Measurements from ENCODE around the gene UNC13D.
"Not testable (repeated sequence)": the region's sequence is repeated elsewhere in the genome, so short reads cannot be mapped to it uniquely, and the experiment has no call there.

UNC13D gene

GRCh38 chr17:75823257-75824041, 20.8 kb downstream of the UNC13D start:
- in situ Hi-C loops (cut with MboI; ENCODE audit: low sequenced_read_pairs), result no loop called here

GRCh38 chr17:75822800-75823166, 21.4 kb downstream of the UNC13D start:
- in situ Hi-C loops (cut with MboI; ENCODE audit: low sequenced_read_pairs), result no loop called here

DNA sequence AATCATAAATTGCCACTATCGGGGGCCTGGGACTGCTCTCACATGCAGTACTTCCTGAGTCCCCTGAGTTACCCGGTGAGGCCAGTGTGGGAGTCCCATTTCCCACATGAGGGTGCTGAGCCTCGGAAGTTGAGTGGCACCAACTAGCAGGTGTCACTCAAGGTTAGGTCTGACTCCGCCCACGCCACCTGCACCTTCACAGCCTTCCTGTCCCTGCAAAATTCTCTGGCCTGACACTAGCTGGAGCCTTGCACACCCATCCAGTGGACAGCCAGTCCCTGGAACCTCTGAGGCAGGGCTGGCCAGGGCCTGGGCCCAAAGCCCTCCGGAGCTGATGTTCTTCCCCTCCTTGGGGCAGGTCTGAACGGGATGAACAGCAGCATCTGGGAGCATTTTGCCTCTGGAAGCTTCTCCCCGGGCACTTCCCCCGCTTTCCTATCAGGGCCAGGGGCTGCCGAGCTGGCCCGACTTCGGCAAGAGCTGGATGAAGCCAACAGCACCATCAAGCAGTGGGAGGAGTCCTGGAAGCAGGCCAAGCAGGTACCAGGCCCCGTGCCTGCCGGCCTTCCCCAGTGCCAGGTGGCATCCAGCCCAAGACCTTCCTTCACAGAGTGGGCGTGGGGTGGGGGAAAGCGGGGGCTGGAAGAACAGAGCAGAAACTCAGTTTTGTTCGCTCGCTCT, 21.9 kb downstream of the UNC13D start:
- in situ Hi-C loops (cut with MboI; ENCODE audit: low sequenced_read_pairs), result no loop called here

DNA sequence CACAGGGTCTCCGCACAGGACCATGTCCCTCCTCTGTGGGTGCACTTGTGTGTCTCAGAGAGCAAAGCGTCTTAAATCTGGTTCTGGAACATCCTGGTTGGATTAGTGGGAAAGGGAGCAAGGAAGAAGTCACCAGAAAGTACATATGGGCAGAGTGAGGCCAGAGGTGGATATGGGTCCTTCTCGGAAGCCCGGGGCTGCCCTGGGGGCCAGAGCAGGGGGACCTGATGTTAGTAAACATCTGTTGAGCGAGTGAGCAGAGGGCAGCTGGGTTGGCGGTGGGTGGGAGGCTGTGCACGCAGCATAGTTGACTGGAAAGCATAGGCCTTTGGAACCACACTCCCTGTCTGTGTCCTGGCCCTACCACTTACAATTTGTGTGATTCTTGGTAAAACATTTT, 22.7 kb downstream of the UNC13D start:
- in situ Hi-C loops (cut with MboI; ENCODE audit: low sequenced_read_pairs), result no loop called here

DNA sequence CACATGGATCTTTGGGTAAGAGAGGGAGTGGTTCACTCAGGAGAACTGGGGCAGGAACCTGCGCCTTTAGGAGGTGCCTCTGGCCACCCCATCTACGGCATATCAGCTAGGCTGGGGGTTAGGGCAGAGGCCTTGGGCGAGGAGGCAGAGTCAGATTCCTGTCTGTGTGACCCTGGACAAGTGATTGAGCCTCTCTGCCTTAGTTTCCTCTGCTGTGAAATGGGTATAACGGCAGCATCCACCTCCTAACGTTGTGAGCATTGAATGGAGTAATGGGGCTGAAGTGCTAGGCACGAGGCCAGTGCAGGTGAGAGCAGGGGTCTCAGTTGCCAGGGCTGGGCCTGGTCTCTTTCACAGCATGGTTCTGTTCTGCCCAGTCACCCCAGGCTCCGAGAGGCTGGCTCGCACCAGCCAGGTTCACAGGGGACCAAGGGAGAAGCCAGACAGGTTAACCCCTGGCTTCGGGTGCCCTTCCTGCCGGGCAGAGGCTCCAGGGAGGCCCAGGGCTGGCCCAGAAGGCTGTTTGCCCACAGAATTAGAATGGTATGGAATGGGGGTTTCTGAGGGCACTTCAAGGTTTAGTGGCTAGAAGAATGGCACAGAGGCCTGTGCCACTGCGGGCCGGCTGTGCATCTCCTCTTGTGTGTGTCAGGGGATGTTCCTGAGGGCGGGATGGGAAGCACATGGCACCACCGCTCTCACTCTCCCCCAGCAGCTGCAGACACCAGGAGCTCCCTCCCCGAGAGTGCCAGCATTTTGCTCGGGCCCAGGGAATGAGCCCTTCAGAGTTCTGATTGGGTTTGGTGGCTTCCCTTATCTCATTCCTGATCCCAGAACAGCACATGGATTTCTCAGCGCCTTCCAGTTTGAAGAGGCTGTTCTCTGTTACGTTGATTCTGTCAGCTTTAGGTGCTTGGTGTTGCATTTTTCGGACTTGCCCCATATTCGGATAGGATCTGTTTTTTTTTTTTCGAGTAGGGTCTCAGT, 23.8 kb downstream of the UNC13D start:
- in situ Hi-C loops (cut with MboI; ENCODE audit: low sequenced_read_pairs), result no loop called here

GRCh38 chr17:75819678-75820077, 24.5 kb downstream of the UNC13D start:
- in situ Hi-C loops (cut with MboI; ENCODE audit: low sequenced_read_pairs), result no loop called here

- in situ Hi-C loops (cut with MboI; ENCODE audit: low sequenced_read_pairs), result no loop called here
Observed at GRCh38 chr17:75819116-75819515, 25.1 kb downstream of the UNC13D start.

DNA sequence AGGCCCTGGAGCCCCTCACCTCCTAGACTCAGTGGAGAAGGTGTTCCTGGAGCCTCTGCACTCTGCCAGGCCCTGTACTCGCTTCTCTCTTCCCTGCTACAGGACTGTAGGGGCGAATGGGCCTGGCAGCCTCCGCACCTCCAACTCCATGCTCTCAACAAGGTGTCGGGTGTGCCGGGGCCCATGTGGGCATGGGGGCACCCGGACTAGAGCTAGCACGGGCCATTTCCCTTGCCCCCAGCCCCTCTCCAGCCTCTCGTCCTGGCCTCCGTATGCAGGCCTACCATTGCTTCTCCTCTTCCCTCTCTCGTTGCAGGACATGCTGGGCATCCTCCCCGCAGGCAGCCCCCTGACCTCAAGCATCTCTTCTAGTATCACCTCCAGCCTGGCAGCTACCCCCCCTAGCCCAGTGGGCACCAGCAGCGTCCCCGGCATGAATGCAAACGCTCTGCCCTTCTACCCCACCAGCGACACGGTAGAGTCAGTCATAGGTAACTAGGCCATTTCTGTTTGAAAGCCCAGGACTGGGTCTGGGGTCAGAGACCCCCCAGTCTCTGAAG, 25.8 kb downstream of the UNC13D start:
- in situ Hi-C loops (cut with MboI; ENCODE audit: low sequenced_read_pairs), result no loop called here

DNA sequence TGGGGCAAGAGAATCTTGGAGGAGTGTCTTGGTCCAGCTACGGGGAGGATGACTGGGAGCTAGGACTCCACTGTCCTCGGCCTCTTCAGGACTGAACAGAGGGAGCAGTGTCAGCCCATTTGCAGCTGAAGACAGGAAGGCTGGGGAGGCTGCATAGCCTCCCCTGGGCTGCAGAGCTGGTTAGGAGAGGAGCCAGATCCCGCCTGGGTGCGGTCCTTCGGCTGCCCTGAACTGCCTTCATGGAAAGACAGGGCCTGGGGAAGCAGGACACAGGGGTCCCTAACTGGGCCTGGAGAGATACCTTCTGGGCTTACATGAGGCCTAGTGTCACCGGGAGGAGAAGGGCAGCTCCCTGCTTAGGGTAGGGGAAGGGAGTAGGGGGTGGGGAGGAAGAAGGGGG, 26.6 kb downstream of the UNC13D start:
- in situ Hi-C loops (cut with MboI; ENCODE audit: low sequenced_read_pairs), result no loop called here

- in situ Hi-C loops (cut with MboI; ENCODE audit: low sequenced_read_pairs), result no loop called here
Observed at GRCh38 chr17:75816693-75817092, 27.5 kb downstream of the UNC13D start.

DNA sequence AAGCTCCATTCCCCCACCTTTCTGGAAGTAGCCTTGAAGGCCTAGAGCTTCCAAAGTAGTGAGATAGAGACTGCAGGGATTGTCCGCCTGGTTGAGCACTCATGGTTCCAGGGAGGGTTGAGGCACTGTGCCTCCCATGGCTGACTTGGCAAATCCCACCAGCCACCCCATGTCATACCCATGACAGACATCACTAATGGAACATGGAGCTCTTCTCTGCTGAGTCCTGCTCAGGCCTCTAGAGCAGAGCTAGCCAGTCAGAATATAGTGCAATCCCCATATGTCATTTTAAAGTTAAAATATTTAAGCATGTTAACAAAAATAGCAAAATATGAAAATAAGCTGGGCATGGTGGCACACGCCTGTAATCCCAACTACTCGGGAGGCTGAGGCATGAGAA, 28.8 kb downstream of the UNC13D start:
- in situ Hi-C loops (cut with MboI; ENCODE audit: low sequenced_read_pairs), result no loop called here

DNA sequence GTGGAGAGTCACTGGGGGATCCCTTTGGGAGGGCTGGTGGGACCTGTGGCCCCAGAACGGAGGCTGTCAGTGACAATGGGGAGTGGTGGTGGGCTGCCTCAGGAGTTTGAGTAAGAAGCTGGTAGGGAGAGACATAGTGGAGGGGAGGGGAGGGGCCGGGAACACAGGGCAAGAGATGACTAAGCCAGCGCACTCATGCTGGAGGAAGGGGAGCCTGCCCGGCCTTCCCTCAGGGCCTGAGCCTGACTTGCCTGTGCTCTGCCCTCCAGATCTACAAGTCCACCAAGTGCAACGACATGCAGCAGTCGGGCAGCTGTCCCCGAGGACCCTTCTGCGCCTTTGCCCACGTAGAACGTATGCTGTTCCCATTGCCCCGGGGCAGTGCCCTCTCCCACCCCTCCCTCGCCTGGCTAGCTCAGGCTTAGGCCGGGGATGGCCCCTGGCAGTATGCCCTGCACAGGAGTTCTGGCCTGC, 29.3 kb downstream of the UNC13D start:
- in situ Hi-C loops (cut with MboI; ENCODE audit: low sequenced_read_pairs), result no loop called here

GRCh38 chr17:75814021-75814395, 30.2 kb downstream of the UNC13D start:
- in situ Hi-C loops (cut with MboI; ENCODE audit: low sequenced_read_pairs), result no loop called here

- in situ Hi-C loops (cut with MboI; ENCODE audit: low sequenced_read_pairs), result no loop called here
Observed at GRCh38 chr17:75813081-75814020, 30.9 kb downstream of the UNC13D start.

DNA sequence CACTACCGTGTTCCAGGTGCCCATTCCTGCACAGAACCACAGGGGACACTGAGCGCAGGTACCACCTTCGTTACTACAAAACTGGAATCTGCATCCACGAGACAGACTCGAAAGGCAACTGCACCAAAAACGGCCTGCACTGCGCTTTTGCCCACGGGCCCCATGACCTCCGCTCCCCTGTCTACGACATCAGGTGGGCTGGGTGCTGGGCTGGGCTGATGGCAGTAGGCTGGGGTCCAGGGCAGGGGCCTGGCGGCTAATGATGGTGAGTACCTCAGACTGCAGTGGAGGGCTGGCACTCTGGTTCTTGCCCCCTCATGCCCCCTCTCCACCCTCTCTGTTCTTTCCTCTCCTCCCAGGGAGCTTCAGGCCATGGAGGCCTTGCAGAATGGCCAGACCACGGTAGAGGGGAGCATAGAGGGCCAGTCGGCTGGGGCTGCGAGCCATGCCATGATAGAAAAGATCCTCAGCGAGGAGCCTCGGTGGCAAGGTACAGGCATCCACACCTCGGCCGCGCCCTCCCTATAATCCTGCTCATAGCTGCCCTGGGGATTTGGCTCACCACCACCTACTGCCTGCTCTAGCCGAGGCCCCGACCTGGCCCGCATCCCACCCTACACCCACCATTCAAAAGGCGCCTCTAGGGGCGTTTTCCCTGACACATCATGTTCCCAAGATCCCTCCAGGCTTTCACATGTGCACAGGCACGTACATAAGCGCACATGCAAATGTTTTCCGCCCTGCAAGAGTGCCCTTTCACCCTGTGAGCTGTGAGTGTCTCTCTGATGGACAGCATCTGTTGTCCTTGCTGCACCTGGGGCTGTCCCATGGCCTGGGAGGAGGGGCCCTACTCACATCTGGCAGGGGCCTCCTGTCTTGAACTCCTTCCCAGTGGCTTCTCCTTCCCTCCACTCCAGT, 31.8 kb downstream of the UNC13D start:
- in situ Hi-C loops (cut with MboI; ENCODE audit: low sequenced_read_pairs), result no loop called here

- in situ Hi-C loops (cut with MboI; ENCODE audit: low sequenced_read_pairs), result no loop called here
Observed at GRCh38 chr17:75811174-75811573, 33.0 kb downstream of the UNC13D start.

DNA sequence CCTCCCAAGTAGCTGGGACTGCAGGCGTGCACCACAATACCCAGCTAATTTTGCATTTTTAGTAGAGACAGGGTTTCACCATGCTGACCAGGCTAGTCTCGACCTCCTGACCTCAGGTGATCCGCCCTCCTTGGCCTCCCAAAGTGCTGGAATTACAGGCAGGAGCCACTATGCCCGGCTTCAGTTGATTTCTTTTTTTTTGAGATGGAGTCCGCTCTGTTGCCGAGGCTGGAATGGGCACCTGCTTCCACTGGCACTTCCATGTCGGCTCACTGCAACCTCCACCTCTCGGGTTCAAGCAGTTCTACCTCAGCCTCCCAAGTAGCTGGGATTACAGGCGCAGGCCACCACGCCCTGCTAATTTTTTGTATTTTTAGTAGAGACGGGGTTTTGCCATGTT, 33.4 kb downstream of the UNC13D start:
- in situ Hi-C loops (cut with MboI; ENCODE audit: low sequenced_read_pairs), result not testable (repeated sequence)

DNA sequence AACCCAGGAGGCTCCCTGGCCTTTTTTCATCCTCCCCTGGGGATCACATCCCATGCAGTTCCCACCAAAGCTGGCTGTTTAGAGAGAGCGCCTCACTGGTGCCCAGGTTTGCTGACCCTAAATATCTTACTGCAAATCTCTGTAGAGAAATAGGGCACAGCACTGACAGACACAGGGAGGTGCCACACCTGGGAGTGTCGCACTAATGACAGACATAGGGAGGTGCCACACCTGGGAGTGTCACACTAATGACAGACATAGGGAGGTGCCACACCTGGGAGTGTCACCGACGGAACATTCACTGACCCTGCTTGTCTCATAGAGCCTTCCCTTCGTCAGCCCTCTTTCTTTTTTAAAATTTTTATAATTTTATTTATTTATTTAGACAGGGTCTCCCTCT, 34.0 kb downstream of the UNC13D start:
- in situ Hi-C loops (cut with MboI; ENCODE audit: low sequenced_read_pairs), result no loop called here

DNA sequence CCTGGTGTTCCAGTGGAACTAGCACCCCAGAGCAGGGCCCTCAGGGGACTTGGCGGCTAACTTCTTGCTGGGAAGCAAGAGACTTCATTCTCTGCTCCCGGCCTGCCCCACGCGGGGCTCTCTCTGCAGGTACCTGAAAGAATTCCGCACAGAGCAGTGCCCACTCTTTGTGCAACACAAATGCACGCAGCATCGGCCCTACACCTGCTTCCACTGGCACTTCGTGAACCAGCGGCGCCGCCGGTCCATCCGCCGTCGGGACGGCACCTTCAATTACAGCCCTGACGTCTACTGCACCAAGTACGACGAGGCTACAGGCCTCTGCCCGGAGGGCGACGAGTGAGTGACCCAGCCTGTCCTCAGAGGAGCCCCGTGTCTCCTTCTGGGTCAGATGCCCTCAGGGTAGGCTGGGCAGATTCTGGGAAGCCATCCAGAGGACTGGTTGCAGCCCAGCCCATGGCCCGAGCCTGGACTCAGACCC, 34.5 kb downstream of the UNC13D start:
- in situ Hi-C loops (cut with MboI; ENCODE audit: low sequenced_read_pairs), result no loop called here

All from HL-60/S4 treated with retinoic acid at 250 ng/mL for 4 days and 3 days (cell line).